GM21528 (cell line): ENCODE measurements around the gene CDK5RAP2.
"Not testable (repeated sequence)": the region's sequence is repeated elsewhere in the genome, so short reads cannot be mapped to it uniquely, and the experiment has no call there.

ENCODE experiments used
- ATAC-seq: cut with Tn5 transposase; IDR thresholded peaks from one replicate; pipeline ENCODE4 v1.9.1; 2021; ENCODE audit warnings: mild to moderate bottlenecking, moderate library complexity; ENCODE audit not compliant: unreplicated experiment, low FRiP score

The CDK5RAP2 gene

GRCh38 chr9:120552210-120552704, 27.7 kb downstream of the CDK5RAP2 start:
- ATAC-seq, result not testable (repeated sequence)

- ATAC-seq, result no peak
Measured at GRCh38 chr9:120545701-120546550, 34.0 kb downstream of the CDK5RAP2 start.

DNA sequence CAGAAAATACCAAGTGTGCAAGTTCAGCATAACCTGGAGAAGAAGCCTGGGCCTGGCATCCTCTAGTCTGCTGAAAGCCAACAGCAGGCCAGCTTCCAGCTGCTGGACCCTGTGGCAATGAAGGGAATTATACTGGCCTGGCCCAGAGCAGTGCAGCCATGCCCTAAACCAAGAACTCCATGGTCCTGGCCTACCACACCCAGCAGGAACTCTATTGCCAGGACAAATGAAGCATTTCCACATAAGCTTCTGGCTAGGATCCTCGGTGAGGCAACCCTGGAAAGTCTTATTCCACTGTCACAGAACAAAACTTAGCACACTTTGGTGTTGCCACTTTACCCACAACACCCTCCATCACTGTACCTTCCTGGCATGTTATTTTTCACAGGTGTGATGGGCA, 35.5 kb downstream of the CDK5RAP2 start:
- no peak for ATAC-seq

GRCh38 chr9:120542701-120543490, 37.1 kb downstream of the CDK5RAP2 start:
- no peak for ATAC-seq

- no peak for ATAC-seq
Measured at GRCh38 chr9:120541921-120542320, 38.0 kb downstream of the CDK5RAP2 start.

- ATAC-seq, result no peak
Measured at GRCh38 chr9:120539951-120540350, 40.0 kb downstream of the CDK5RAP2 start.

DNA sequence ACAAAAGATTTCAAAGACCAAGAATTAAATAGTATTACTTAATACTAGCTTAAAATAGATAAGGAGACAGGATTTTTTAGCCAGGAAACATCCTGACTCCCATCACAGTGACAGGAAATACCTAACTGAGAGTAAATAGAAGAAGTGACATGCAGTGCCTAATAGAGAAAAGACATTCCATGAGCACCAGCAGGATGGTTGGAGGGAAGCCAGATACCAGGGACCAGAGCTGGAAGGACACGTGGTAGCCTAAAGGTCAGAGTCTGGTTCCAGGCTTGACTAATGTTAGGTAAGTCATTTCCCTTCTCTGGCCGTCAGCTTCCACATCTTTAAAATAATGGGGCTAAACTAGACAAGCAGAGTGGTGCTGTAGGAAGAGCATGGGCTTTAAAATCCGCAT, 41.6 kb downstream of the CDK5RAP2 start:
- no peak for ATAC-seq

- ATAC-seq, result no peak
Measured at GRCh38 chr9:120536949-120537640, 42.9 kb downstream of the CDK5RAP2 start.

DNA sequence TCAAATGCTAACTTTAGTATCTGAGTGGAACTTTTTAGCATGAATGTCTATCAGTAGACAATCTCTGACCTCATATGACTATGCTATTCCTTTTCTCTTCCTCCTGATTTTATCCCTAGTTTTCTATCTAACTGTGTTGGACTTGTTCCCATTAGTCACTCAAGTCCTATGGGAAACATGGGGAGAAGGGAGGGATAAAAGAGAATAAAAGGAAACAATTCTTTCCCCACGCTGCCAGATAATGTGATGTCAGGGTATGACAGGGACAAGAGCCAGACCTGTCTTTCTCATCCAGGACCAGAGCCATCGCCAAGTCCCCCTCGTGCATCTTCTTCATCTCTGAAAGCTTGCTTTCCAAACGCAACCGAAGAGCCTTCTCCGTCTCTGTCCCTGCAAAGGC, 43.9 kb downstream of the CDK5RAP2 start:
- ATAC-seq, result no peak

DNA sequence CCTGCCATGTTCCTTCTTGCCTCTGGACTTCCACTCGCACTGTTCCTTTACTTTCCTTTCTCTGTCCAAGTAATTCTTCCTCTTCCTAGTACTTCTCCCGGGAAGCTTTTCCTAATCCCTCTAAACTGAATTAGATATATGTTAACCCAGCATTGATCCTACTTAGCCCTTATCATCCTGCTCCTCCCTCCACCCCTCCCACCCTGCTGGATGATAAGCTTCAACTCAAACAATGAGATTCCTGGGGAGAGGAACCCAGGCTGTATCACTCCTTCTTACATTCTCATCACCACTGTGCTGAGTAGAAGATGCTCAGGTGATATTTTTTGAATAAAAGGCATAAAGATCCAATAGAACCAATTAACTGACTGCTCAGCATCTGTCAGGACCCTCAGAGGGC, 45.7 kb downstream of the CDK5RAP2 start:
- no peak for ATAC-seq

DNA sequence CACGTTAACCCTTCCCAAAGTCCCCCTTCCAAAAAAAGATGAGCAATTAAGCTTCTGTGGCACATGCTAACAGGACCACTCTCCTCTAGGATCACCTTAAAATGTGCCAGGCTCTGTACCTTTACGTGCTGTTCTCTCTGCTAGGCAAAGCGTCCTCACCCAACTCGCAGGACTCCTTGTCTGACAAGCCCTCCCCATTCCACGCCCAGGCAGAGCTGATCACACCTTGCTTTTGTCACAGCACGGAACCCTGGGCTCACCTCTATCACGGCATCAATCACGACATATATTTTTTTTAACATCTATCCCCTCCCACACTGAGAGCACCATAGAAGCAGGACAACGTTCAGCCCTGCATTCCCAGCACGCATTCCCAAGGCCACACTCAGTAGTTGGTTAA, 47.1 kb downstream of the CDK5RAP2 start:
- no peak for ATAC-seq

DNA sequence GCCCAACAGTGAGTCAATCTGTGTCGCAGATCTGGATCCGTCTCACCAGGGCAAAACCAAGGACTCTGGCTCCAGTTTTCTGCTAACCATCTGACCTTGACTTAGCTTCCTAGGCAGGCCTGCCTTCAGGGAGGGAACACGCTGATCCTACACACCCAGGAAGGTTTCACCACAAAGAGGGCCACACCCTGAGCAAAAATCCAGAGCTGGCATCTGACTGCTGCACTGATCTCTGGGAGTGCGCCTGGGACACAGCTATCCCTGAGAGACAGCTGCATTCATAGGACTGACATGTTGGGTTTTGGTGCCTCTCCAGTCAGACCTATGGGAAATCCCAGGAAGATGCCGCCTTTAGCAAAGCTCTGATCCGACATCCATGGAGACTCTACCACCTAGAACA, 47.5 kb downstream of the CDK5RAP2 start:
- ATAC-seq, result no peak

DNA sequence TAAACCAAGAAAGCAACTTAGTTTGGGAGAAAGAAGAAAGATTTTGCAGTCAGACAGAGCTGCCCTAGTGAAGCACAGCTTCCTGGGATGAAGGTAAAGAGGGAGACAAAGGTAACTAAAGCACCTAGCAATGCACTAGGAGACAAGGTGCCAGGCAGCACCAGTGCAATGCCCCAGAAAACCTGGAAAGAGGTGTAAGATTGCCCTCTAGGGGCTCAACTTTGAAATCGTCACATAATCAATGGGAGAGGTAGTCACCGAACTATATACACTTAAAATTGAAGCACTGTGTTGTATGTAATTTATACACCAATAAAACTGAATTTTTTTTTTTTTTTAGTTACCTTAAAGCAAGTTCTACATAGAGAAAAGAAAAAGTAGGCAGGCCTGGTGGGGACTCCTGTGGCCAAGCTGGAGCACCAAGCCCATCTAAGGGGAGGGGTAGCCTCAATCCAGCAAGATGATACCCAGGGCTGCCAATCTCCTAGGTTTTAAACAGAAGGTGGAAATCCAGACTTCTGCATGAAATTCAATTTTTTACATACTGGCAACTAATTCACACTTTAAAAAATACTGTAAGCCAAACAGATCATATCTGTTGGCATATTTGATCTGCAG, 48.2 kb downstream of the CDK5RAP2 start:
- no peak for ATAC-seq

GRCh38 chr9:120530220-120530832, 49.6 kb downstream of the CDK5RAP2 start:
- ATAC-seq, result not testable (repeated sequence)

DNA sequence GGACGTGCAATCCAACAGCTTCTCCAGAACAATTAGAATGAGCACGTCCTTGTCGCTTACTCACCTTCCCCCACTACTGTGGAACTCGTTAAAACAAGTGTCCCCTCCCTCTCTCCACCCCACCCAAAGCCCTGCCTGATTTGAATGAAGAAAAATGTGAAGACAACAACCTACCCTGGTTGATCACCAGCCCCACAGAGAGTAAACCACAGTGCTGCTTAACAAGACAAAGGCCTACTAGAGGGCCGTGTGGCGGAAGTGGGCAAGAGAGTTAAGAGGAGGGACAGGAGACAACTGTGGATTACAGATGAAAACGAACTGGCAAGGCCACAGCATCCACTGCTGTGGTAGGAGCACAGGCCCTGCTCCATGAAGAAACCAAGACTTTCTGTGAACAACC, 51.1 kb downstream of the CDK5RAP2 start:
- no peak for ATAC-seq

DNA sequence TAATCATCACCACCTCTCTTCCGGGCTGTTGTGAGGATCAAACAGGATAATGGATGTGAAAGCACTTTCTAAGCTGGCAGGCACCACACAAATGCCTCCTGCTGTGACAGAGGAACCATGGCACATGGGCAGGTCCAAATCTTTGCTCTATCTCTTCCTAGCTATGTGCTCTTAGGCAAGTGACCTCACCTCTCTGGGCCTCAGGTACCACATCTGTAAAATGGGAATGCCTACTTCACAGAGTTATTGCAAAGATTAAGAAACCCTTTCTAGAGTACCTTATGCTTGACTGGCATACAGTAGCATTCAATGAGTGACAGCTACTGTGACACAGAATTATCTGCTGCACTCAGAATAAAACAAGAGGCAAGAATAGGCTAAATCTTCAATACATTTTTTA, 51.6 kb downstream of the CDK5RAP2 start:
- no peak for ATAC-seq

DNA sequence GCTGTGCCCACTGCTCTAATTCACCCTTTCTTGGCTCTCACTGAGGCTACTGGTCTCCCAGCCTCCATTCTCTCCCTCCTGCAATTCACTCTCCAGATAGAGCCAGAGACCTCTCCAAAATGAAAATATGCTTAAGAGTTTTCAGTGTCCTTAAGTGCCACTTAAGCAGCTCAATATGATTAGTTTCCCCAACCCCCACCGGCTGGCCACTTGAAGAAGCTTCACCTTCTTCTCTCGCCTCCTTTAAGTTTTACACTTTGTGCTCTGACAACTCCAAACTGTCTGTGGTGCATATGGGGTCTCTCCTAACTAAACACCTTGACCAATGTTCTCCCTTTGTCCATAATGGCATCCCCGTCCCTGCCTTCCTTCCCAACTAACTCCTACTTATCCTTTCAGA, 53.4 kb downstream of the CDK5RAP2 start:
- ATAC-seq, result no peak

DNA sequence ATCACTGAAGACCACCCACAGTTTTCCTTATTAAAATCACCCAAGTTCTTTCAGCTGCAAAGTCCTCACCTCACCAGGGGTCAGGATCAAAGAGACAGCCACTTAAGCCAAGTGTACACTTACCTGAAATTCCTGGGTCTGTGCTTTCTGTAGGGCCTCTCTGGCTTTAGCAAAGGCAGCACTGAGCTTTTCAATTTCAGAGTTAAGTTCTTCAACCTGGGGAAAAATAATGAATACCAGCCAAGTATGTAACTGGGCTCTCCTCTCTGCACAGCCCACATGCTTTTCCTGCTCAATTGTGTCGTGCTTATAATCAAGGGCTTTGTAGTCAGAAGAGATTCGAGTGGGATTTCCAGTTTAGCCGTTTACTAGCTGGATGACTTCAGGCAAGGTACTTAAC, 55.1 kb downstream of the CDK5RAP2 start:
- no peak for ATAC-seq

DNA sequence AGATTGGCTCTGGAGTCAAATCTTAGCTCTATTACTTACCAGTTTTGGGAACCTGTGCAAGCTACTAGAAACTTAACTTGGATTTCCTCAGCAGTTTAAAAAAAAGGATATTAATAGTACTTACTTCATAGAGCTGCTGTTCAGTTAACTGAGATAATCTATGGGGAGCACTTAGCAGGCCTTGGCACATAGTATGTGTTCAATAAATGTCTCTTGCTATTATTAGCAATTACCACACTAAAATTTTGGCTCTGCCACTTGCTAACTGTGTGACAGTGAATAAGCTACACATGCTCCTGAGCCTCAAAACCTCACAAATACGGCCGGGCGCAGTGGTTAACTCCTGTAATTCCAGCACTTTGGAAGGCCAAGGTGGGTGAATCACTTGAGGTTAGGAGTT, 55.9 kb downstream of the CDK5RAP2 start:
- ATAC-seq, result no peak

DNA sequence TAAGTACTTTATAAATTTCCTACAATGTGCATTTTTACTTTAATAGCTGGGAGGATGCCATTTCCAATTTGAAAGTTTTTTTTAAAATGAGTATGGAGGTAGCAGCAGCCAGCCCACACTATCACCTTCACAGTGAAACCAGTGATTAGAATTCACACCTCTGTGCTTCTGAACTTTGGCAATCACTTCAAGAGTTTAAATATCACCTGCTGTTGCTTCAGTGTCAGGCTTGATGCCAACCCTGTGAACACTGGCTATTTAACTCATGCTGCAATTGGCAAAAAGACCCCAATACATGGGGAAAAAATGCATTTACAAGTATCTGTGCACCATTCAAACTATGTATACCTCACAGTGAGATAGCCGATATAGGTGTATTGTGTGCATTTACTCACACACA, 57.4 kb downstream of the CDK5RAP2 start:
- ATAC-seq, result no peak
